Progenitor cell of endocrine pancreas (in vitro differentiated cells): ENCODE results near the gene CASK. TPM values are rescaled to one million over a fixed set of nuclear protein-coding genes. Genes with fewer than 3 reads are reported as not detected.

Source experiments
- DNase-seq: peaks from one replicate; pipeline ENCODE4 v3.0.0; 2021; ENCODE audit warnings: low spot score; ENCODE audit not compliant: unreplicated experiment
- H3K27ac Mint-ChIP-seq: 2 replicates; pipeline ENCODE4 v1.8.0; 2021; ENCODE audit warnings: mild to moderate bottlenecking, moderate library complexity, mixed read lengths
- H3K27me3 Mint-ChIP-seq: 2 replicates; pipeline ENCODE4 v1.8.0; 2021; ENCODE audit warnings: mixed read lengths
- H3K36me3 Mint-ChIP-seq: 2 replicates; pipeline ENCODE4 v1.8.0; 2022; ENCODE audit warnings: mixed read lengths; ENCODE audit not compliant: insufficient read depth
- H3K4me1 Mint-ChIP-seq: 2 replicates; pipeline ENCODE4 v1.8.0; 2021; ENCODE audit warnings: low read depth, mixed read lengths
- H3K4me3 Mint-ChIP-seq: 2 replicates; pipeline ENCODE4 v1.8.0; 2021; ENCODE audit warnings: low read depth, mild to moderate bottlenecking, moderate library complexity, mixed read lengths
- H3K9me3 Mint-ChIP-seq: 2 replicates; pipeline ENCODE4 v1.8.0; 2021; ENCODE audit warnings: low read depth, mixed read lengths
- total RNA-seq: library from RNA; stranded (reverse); gene quantifications from 2 replicates; pipeline ENCODE4 v1.2.1, GENCODE V29; 2021
- TF ChIP-seq, protein P1 (sequence below): fragments of 200-600 bp; sonication (generic); IDR thresholded peaks from one replicate; pipeline ENCODE4 v1.5.0; 2021; ENCODE audit warnings: antibody characterized with exemption, mild to moderate bottlenecking; ENCODE audit not compliant: unreplicated experiment

The CASK gene
- total RNA-seq, 1 donor from 2014 or later: 68.3 TPM

- Mint-ChIP-seq H3K4me1 (peaks cover 2% of the 10 kb centered on the region), H3K27me3 (no peaks in the 10 kb centered on the region), H3K36me3 (no peaks in the 10 kb centered on the region), H3K9me3 (peaks cover 12% of the 10 kb centered on the region), H3K27ac (no peak overlapping the region), H3K4me3 (no peak overlapping the region)
- no peak for DNase-seq
- TF ChIP-seq, protein P1, sequence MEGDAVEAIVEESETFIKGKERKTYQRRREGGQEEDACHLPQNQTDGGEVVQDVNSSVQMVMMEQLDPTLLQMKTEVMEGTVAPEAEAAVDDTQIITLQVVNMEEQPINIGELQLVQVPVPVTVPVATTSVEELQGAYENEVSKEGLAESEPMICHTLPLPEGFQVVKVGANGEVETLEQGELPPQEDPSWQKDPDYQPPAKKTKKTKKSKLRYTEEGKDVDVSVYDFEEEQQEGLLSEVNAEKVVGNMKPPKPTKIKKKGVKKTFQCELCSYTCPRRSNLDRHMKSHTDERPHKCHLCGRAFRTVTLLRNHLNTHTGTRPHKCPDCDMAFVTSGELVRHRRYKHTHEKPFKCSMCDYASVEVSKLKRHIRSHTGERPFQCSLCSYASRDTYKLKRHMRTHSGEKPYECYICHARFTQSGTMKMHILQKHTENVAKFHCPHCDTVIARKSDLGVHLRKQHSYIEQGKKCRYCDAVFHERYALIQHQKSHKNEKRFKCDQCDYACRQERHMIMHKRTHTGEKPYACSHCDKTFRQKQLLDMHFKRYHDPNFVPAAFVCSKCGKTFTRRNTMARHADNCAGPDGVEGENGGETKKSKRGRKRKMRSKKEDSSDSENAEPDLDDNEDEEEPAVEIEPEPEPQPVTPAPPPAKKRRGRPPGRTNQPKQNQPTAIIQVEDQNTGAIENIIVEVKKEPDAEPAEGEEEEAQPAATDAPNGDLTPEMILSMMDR: no peak
These were observed 36.8 kb upstream of the CASK start for GRCh38 chrX:41960142-41960541.

GRCh38 chrX:41958861-41959260 lies 35.5 kb upstream of the CASK start:
- Mint-ChIP-seq H3K36me3 (no peaks in the 10 kb centered on the region), H3K4me1 (peaks cover 2% of the 10 kb centered on the region), H3K9me3 (peaks cover 12% of the 10 kb centered on the region), H3K27me3 (no peaks in the 10 kb centered on the region), H3K27ac (no peak overlapping the region), H3K4me3 (no peak overlapping the region)
- no peak for DNase-seq
- TF ChIP-seq, protein P1: no peak

- Mint-ChIP-seq H3K27me3 (no peaks in the 10 kb centered on the region), H3K27ac (no peak overlapping the region), H3K36me3 (no peaks in the 10 kb centered on the region)
These were observed 32.7 kb upstream of the CASK start for GRCh38 chrX:41956027-41956426.

DNA sequence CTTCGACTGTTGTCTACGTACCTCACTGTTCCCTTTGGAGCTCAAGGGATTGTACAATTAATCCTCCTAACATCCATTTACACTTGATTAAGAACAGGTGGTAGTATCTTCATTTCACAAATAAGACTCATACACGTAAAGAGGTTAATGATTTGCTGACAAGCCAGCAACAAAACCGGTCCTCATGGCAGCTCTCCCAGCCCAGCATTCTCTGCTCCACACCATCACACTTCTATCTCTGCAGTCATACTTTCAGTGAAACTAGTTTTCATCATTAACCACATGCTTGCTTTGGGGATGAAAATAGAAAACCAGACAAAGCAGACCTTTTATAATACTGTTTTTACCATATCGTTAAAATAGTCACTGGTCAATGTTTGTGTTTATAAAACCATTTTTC lies 28.7 kb upstream of the CASK start:
- Mint-ChIP-seq H3K4me3 (no peak overlapping the region), H3K27ac (no peak overlapping the region), H3K4me1 (peaks cover 2% of the 10 kb centered on the region), H3K9me3 (no peaks in the 10 kb centered on the region), H3K27me3 (no peaks in the 10 kb centered on the region), H3K36me3 (no peaks in the 10 kb centered on the region)
- TF ChIP-seq, protein P1: no peak
- no peak for DNase-seq

More at GRCh38 chrX:41956027-41956426, 32.7 kb upstream of the CASK start:
- TF ChIP-seq, protein P1: no peak
- Mint-ChIP-seq H3K9me3 (peaks cover 7% of the 10 kb centered on the region), H3K4me1 (peaks cover 2% of the 10 kb centered on the region), H3K4me3 (no peak overlapping the region)
- no peak for DNase-seq

- Mint-ChIP-seq H3K36me3 (no peaks in the 10 kb centered on the region), H3K4me1 (no peaks in the 10 kb centered on the region), H3K9me3 (peaks cover 11% of the 10 kb centered on the region), H3K27me3 (no peaks in the 10 kb centered on the region), H3K4me3 (no peak overlapping the region), H3K27ac (no peak overlapping the region)
- TF ChIP-seq, protein P1: no peak
- DNase-seq: no peak
These were observed 23.7 kb upstream of the CASK start for GRCh38 chrX:41946989-41947612.
